AG09319 (cell line): Measurements from ENCODE around the gene HMGN3.
"Not testable (repeated sequence)": the region's sequence is repeated elsewhere in the genome, so short reads cannot be mapped to it uniquely, and the experiment has no call there.

Experiments used
- DNase-seq: peaks from one replicate; pipeline ENCODE4 v3.0.0-alpha.2; 2010; ENCODE audit warnings: low read depth; ENCODE audit errors: extremely low read depth
- CTCF ChIP-seq: IDR thresholded peaks from 2 replicates; pipeline ENCODE4 v1.5.1; 2011; ENCODE audit warnings: low read depth, mild to moderate bottlenecking, inconsistent platforms, low read length, moderate library complexity

The HMGN3 gene

DNA sequence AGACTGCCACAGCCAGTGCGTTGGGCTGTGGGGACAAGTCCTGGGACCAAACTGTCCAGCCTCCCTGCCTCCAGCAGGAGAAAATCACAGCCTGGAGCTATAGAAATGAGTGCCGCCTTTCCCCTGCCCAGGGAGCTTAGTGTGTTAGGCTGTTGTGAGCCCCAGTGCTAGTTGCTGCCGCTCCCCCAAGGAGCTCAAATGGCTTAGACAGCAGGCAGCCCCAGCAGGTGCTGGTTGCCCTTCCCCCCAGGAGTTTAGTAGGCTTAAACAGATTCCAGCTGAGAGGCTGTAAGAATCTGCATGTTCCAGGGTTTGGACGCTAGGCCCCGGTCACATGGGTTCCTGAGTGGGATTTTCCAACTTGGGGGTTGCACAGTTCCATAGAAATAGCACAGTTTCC lies 27.2 kb upstream of the HMGN3 start:
- no peak for DNase-seq
- TF ChIP-seq CTCF, result no peak

DNA sequence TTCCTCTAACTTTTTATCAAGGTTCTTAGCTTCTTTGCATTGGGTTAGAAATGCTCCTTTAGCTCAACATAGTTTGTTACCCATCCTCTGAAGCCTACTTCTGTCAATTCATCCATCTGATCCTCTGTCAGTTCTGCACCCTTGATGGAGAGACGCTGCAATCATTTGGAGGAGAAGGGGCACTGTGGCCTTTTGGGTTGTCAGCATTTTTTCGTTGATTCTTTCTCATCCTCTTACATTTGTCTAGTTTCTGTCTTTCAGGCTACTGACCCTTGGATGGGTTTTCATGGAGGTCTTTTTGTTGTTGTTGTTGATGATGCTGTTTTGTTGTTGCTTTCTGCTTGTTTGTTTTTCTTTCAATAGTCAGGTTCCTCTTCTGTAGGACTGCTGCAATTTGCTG lies 26.3 kb upstream of the HMGN3 start:
- no peak for TF ChIP-seq CTCF
- no peak for DNase-seq

DNA sequence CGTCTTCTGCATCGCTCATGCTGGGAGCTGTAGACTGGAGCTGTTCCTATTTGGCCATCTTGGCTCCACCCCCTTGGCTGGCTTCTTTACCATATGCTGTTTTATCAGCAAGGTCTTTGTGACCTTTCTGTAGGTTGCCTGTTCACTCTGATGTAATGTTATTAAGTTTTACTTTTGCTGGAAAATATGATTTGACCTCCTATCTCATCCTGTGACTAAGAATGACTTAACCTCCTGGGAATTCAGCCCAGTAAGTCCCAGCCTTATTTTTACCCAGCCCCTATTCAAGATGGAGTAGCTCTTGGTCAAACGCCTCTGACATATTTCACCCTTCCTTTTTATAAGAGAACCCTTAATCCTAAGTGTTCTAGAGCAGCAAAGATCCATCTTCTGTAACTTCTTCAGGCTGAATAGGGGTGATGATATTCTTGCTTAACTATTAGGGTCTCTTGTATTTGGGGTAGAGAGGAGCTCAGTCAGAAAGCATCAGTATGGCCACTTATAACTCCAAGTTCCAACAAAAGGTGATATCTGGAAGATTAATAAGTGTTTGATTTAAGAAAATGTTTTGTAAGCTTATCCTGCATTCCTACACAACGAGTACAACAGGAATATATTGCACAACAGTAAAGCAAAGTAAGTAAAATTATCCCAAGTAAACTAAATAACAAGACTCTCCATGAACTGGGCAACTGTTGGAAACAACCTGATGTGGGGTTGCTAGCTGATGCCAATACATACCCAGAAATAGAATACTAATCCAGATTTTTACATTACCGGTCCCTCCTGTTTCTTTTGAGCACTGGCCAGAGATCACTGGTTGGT lies 23.1 kb upstream of the HMGN3 start:
- TF ChIP-seq CTCF, result no peak
- DNase-seq, result no peak

DNA sequence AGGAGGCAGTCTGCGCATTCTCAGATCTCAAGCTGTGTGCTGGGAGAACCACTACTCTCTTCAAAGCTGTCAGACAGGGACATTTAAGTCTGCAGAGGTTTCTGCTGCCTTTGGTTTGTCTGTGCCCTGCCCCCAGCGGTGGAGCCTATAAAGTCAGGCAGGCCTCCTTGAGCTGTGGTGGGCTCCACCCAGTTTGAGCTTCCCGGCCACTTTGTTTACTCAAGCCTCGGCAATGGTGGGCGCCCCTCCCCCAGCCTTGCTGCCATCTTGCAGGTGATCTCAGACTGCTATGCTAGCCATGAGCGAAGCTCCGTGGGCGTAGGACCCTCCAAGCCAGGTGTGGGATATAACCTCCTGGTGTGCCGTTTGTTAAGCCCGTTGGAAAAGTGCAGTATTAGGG lies 22.3 kb upstream of the HMGN3 start:
- DNase-seq, result not testable (repeated sequence)

GRCh38 chr6:79255086-79255485 lies 20.6 kb upstream of the HMGN3 start:
- not testable (repeated sequence) for DNase-seq

DNA sequence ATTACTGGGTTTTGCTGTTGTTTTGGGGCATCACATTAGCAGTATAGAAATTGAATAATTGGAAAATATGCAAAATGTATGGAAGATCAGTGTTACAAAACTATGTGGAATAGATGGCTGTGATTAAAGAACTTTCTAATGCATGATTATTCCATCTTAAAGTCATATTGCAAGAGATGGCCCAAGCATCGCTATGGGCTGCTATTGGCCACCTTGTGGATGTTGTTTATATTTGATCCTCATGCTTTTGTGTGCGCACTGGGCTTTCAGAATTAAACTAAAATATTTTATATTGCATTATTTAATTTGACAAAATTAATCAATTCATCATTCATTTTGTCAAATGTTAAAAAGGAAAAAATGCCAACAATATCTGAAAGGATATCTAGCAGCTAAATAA lies 16.1 kb upstream of the HMGN3 start:
- TF ChIP-seq CTCF, result no peak
- no peak for DNase-seq

DNA sequence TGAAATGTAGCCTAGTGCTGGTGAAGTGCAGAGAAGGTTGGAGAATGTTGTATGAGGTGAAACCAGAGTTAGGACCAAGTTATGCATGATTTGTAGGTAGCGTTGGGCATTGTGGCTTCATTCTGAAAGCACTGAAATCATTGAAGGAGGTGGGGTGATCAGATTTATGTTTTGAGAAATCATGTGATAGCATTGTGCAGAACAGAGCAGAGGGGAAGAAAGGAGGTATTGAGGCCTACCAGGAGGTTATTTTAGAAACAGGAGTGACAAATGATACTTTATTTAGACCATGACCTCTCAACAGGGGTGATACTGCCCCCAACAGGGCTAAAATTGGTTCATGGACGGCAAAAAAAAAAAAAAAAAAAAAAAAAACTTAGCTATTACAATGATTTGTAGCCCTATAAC lies 15.6 kb upstream of the HMGN3 start:
- no peak for DNase-seq
- TF ChIP-seq CTCF, result no peak

DNA sequence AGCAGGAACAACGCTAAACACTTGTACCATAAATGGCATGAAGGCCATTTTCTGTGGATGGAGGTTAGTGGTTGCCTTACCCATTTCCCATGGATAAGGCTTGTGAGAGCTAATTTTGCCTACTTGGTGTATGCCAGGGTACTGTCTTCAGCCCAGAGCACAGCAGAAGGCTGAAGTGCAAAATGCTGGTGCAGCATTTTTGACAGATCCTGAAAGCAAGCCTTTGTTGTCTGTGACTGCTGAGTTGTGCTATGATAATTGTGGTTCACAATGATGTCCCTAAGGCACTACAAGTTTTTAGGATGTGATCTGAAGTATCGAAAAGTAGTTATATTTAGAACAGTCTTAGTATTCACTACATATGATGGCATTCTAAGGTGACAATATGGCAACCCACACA lies 14.7 kb upstream of the HMGN3 start:
- DNase-seq, result no peak
- TF ChIP-seq CTCF, result no peak
